Tibial nerve (tissue), 4 donors: ENCODE data around the gene LANCL2. TPM values are rescaled to one million over a fixed set of nuclear protein-coding genes. Genes with fewer than 3 reads are reported as not detected.
"Not testable (repeated sequence)": the region's sequence is repeated elsewhere in the genome, so short reads cannot be mapped to it uniquely, and the experiment has no call there.

Experiments used
- DNase-seq, 2 donors: peaks; one replicate each; pipeline ENCODE4 v3.0.0-alpha.2; 2019; ENCODE audit warnings: low spot score in 2 of 2
- H3K27ac ChIP-seq, 4 donors: fragments of 200-600 bp; sonication (generic) in 3 of 4; one replicate each; pipeline ENCODE4 v1.5.1; 2017 to 2019; ENCODE audit warnings: mild to moderate bottlenecking in 1 of 4
- H3K27me3 ChIP-seq, 2 donors: fragments of 200-600 bp; sonication (generic) in 1 of 2; one replicate each; pipeline versions ENCODE4 v1.5.1 to v1.6.0; 2017 to 2019
- H3K36me3 ChIP-seq, 3 donors: fragments of 200-600 bp; sonication (generic); one replicate each; pipeline ENCODE4 v1.5.1; 2018 to 2019
- H3K4me1 ChIP-seq, 4 donors: fragments of 200-600 bp; sonication (generic) in 3 of 4; one replicate each; pipeline ENCODE4 v1.5.1; 2017 to 2019
- H3K4me3 ChIP-seq, 4 donors: fragments of 200-600 bp; sonication (generic) in 3 of 4; one replicate each; pipeline ENCODE4 v1.5.1; 2017 to 2019; ENCODE audit warnings: mild to moderate bottlenecking in 1 of 4, moderate library complexity in 1 of 4
- H3K9me3 ChIP-seq, 4 donors: fragments of 200-600 bp; sonication (generic) in 3 of 4; one replicate each; pipeline ENCODE4 v1.5.1; 2017 to 2019
- CTCF ChIP-seq, 5 experiments: fragments of 200-600 bp in 3 of 5; fragments of 450-650 bp in 2 of 5; sonication (generic) in 3 of 5; IDR thresholded peaks; one replicate each; pipeline ENCODE4 v1.5.1; 2016 to 2019; ENCODE audit warnings: antibody characterized with exemption in 5 of 5, mild to moderate bottlenecking in 3 of 5, moderate library complexity in 2 of 5
- EP300 ChIP-seq, 2 donors: sonication (generic); formaldehyde crosslinking; IDR thresholded peaks; one replicate each; pipeline ENCODE4 v1.6.1; 2017; ENCODE audit warnings: antibody characterized with exemption in 2 of 2, mild to moderate bottlenecking in 1 of 2
- POLR2A ChIP-seq, 2 donors: fragments of 450-650 bp; IDR thresholded peaks; one replicate each; pipeline ENCODE4 v1.6.1; 2017; ENCODE audit warnings: antibody characterized with exemption in 2 of 2, mild to moderate bottlenecking in 2 of 2, moderate library complexity in 2 of 2
- WGBS, 2 donors: methylation state at CpG; one replicate each; pipeline ENCODE4 v1.1.5; 2018; 5-methylcytosine and 5-hydroxymethylcytosine counted together
- total RNA-seq, 4 donors: library from RNA; depleted of rRNA; stranded (reverse); fragments of >200 nt; gene quantifications; one replicate each; pipeline ENCODE4 v1.1.0, GENCODE V29; 2016

The LANCL2 gene
- total RNA-seq, 4 donors from 2014 or later: 6.6 to 17.9 (median 12.6) TPM

DNA sequence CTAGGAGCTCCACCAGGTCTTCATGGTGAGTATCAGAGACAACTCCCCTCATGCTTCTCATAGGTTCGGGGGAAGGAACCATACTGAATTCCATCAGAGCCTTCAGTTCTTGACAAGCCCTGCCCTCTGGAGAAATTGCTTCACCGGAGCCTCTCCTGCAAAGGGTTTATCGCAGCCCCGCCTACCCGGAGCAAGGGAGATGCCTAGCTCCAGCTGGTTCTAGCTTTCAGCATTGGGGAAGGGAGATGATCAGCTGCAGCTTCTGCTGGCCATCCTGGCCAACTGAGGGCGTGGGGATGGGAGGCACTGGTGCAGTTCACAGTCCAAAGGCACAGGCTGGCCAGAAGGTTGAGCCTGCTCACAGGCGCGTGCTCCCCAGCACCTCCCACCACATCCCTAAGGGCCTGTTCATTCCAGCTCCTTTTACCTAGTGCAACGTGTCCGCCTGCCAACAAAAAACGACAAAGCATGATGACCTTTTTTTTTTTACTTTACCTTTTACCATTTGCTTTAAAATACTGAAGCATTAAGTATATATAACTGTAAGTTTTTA, 31.2 kb downstream of the LANCL2 start:
- Histone ChIP-seq H3K27me3 (no peaks in the 10 kb centered on the region), H3K4me3 (no peak overlapping the region), H3K36me3 (peaks cover 0 to 71% (median 0%) of the 10 kb centered on the region in 3 donors), H3K27ac (no peak overlapping the region), H3K9me3 (no peaks in the 10 kb centered on the region), H3K4me1 (no peaks in the 10 kb centered on the region)
- 88 to 89% methylated on average over 9 to 11 of the region's 11 CpGs for WGBS, 2 donors
- DNase-seq: no peak
- TF ChIP-seq POLR2A (IDR thresholded peaks at IDR 0.05): no peak
- no peak for TF ChIP-seq EP300 (IDR thresholded peaks at IDR 0.05)
- TF ChIP-seq CTCF (IDR thresholded peaks at IDR 0.05): no peak

DNA sequence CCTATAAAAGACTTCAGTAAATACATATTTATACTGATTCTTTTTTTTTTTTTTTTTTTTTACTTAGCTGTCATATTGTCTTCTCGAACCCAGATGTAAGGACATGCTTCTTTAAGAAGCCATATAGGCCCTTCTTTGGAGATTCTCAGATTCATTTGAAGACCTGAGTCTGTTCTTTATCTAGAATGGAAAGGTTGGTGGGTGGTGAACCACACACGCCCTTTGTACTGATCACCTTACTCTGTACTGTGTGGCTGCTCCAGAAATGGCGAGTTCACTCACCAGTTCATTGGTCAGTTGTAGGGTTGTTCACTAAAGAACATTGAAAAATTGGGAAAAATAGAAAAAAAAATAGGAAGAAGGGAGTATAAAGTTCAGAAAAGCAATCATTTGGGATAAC, 32.5 kb downstream of the LANCL2 start:
- H3K36me3 ChIP-seq: peaks cover 0 to 61% (median 0%) of the 10 kb centered on the region in 3 donors
- DNase-seq: no peak
- no peak for TF ChIP-seq POLR2A (IDR thresholded peaks at IDR 0.05)
- TF ChIP-seq CTCF (IDR thresholded peaks at IDR 0.05): no peak
- no peak for TF ChIP-seq EP300 (IDR thresholded peaks at IDR 0.05)
- H3K4me1 ChIP-seq: no peaks in the 10 kb centered on the region
- H3K9me3 ChIP-seq: no peaks in the 10 kb centered on the region
- H3K27me3 ChIP-seq: no peaks in the 10 kb centered on the region
- no peak overlapping the region for H3K27ac ChIP-seq
- 95 to 96% methylated on average over 3 of the region's 3 CpGs for WGBS, 2 donors
- H3K4me3 ChIP-seq: no peak overlapping the region

DNA sequence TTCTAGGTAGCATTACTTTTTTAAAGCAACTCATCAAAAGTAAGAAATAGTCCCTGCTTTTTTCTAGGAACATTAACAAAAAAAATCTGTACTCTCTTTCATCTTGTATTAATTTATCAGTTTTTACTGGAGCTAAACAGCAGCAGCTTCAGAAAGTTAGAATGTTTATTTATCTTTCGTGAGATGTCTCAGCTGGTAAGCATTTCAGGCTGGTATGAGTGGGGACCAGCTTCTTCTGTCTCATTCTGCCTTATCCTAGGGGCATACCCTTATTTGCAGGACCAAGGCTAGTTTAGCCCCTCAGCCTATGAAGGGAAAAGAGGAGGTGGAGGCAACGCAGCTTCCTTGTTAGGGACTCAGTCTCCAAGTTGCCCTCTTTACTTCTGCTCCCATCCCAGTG, 35.1 kb downstream of the LANCL2 start:
- Histone ChIP-seq H3K27ac (no peak overlapping the region), H3K27me3 (no peaks in the 10 kb centered on the region), H3K4me1 (no peaks in the 10 kb centered on the region), H3K9me3 (no peaks in the 10 kb centered on the region), H3K4me3 (no peak overlapping the region), H3K36me3 (peaks cover 0 to 55% (median 2%) of the 10 kb centered on the region in 3 donors)
- TF ChIP-seq CTCF (IDR thresholded peaks at IDR 0.05) (no peak), POLR2A (IDR thresholded peaks at IDR 0.05) (no peak), EP300 (IDR thresholded peaks at IDR 0.05) (no peak)
- DNase-seq: no peak
- WGBS, 2 donors: 90 to 100% methylated on average over 2 of the region's 2 CpGs

DNA sequence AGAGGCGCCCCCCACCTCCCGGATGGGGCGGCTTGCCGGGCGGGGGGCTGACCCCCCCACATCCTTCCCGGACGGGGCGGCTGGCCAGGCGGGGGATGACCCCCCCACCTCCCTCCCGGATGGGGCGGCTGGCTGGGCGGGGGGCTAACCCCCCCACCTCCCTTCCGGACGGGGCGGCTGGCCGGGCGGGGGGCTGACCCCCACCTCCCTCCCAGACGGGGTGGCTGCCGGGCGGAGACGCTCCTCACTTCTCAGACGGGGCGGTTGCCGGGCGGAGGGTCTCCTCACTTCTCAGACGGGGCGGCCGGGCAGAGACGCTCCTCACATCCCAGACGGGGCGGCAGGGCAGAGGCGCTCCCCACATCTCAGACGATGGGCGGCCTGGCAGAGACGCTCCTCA, 37.4 kb downstream of the LANCL2 start:
- peaks cover 0 to 61% (median 3%) of the 10 kb centered on the region in 3 donors for H3K36me3 ChIP-seq

GRCh38 chr7:55405856-55406541, 40.9 kb downstream of the LANCL2 start:
- Histone ChIP-seq H3K9me3 (no peaks in the 10 kb centered on the region), H3K27me3 (no peaks in the 10 kb centered on the region), H3K4me3 (no peak overlapping the region), H3K4me1 (no peaks in the 10 kb centered on the region), H3K36me3 (peaks cover 0 to 50% (median 3%) of the 10 kb centered on the region in 3 donors), H3K27ac (no peak overlapping the region)
- DNase-seq: no peak
- 80 to 86% methylated on average over 16 of the region's 16 CpGs for WGBS, 2 donors
- no peak for TF ChIP-seq POLR2A (IDR thresholded peaks at IDR 0.05)
- no peak for TF ChIP-seq CTCF (IDR thresholded peaks at IDR 0.05)
- no peak for TF ChIP-seq EP300 (IDR thresholded peaks at IDR 0.05)

More for the DNA sequence above, 37.4 kb downstream of the LANCL2 start:
- not testable (repeated sequence) for DNase-seq, H3K9me3 ChIP-seq, H3K4me1 ChIP-seq, H3K27ac ChIP-seq, H3K27me3 ChIP-seq, H3K4me3 ChIP-seq
- WGBS, 2 donors: no CpG with 5 or more reads among the region's 35 CpGs
